B cell (primary cell): Measurements from ENCODE around the gene TGFBR3. TPM values are rescaled to one million over a fixed set of nuclear protein-coding genes. Genes with fewer than 3 reads are reported as not detected.

ENCODE experiments used
- ATAC-seq: fragments of 200-7000 bp; cut with Tn5 transposase; one replicate; pipeline ENCODE4 v1.10.0; 2021; ENCODE audit warnings: low read depth, mild to moderate bottlenecking, moderate number of reproducible peaks, moderate library complexity
- CTCF ChIA-PET: fragments of 350-600 bp; sonication (Branson Sonifier 250); formaldehyde crosslinking; loops from one replicate; lab custom pipeline; 2021; ENCODE audit warnings: antibody characterized with exemption, inconsistent platforms; lab: Charles Lee
- POLR2A ChIA-PET: fragments of 350-600 bp; sonication (Branson Sonifier 250); formaldehyde crosslinking; loops from one replicate; lab custom pipeline; 2021; ENCODE audit warnings: antibody characterized with exemption; lab: Charles Lee
- DNase-seq: peaks from one replicate; pipeline ENCODE4 v3.0.0; 2013
- H2AFZ ChIP-seq: 2 replicates; pipeline ENCODE4 v1.6.1; 2012; ENCODE audit warnings: mild to moderate bottlenecking, low read depth, low read length; ENCODE audit not compliant: insufficient read depth, poor library complexity, severe bottlenecking
- H3K27ac ChIP-seq, 2 donors: 1 replicate in 1 of 2; 2 replicates in 1 of 2; pipeline ENCODE4 v1.5.1; 2012 to 2013; ENCODE audit warnings: low read length in 2 of 2, mild to moderate bottlenecking in 2 of 2, moderate library complexity in 1 of 2
- H3K27me3 ChIP-seq, 4 experiments: fragments of 200-600 bp in 1 of 4; sonication (generic) in 1 of 4; replicated peaks in 1 of 4; 1 replicate in 2 of 4; 2 replicates in 2 of 4; pipeline versions ENCODE4 v1.6.1 to v1.7.0; 2013 to 2016; ENCODE audit warnings: low read length in 3 of 4, mild to moderate bottlenecking in 2 of 4, mixed read lengths in 1 of 4, moderate library complexity in 1 of 4; ENCODE audit not compliant: insufficient read depth in 4 of 4, control insufficient read depth in 3 of 4; ENCODE audit errors: control extremely low read depth in 1 of 4
- H3K36me3 ChIP-seq, 2 experiments: replicated peaks in 1 of 2; 1 replicate in 1 of 2; 2 replicates in 1 of 2; pipeline versions ENCODE4 v1.6.1 to v1.7.1; 2013; ENCODE audit warnings: low read length in 1 of 2; ENCODE audit not compliant: insufficient read depth in 2 of 2, control insufficient read depth in 1 of 2; ENCODE audit errors: control extremely low read depth in 1 of 2, extremely low read depth in 1 of 2
- H3K4me1 ChIP-seq, 2 donors: fragments of 200-600 bp in 1 of 2; sonication (generic) in 1 of 2; 1 replicate in 1 of 2; 2 replicates in 1 of 2; pipeline versions ENCODE4 v1.5.1 to v1.6.1; 2013 to 2017; ENCODE audit warnings: low read length in 2 of 2; ENCODE audit not compliant: control insufficient read depth in 2 of 2, insufficient read depth in 2 of 2
- H3K4me2 ChIP-seq: replicated peaks from 2 replicates; pipeline ENCODE3; 2012; ENCODE audit warnings: mild to moderate bottlenecking, low read depth, low read length; ENCODE audit not compliant: poor library complexity, severe bottlenecking
- H3K4me3 ChIP-seq, 5 experiments: fragments of 200-600 bp in 1 of 5; sonication (generic) in 1 of 5; 1 replicate in 3 of 5; 2 replicates in 2 of 5; pipeline versions ENCODE4 v1.5.1 to v1.7.0; 2011 to 2016; ENCODE audit warnings: low read length in 4 of 5, mild to moderate bottlenecking in 4 of 5, low read depth in 2 of 5, control low read depth in 1 of 5, moderate library complexity in 1 of 5; ENCODE audit not compliant: insufficient read depth in 1 of 5; ENCODE audit errors: control extremely low read depth in 1 of 5, extremely low read depth in 1 of 5
- H3K79me2 ChIP-seq: fragments of 200-600 bp; sonication (generic); one replicate; pipeline ENCODE4 v1.6.0; 2016; ENCODE audit warnings: low read length; ENCODE audit not compliant: control insufficient read depth, insufficient read depth
- H3K9ac ChIP-seq: fragments of 200-600 bp; sonication (generic); 2 replicates; pipeline ENCODE4 v1.6.1; 2017; ENCODE audit warnings: mild to moderate bottlenecking, low read length, moderate library complexity
- H3K9me3 ChIP-seq, 3 donors: one replicate each; pipeline versions ENCODE4 v1.6.1 to v1.7.1; 2013; ENCODE audit warnings: low read length in 2 of 3; ENCODE audit not compliant: control insufficient read depth in 2 of 3, insufficient read depth in 1 of 3; ENCODE audit errors: control extremely low read depth in 1 of 3
- H4K20me1 ChIP-seq: 2 replicates; pipeline ENCODE4 v1.6.0; 2012; ENCODE audit warnings: mild to moderate bottlenecking, low read length; ENCODE audit not compliant: insufficient read depth, control insufficient read depth, poor library complexity, severe bottlenecking
- H3K27ac Mint-ChIP-seq: one replicate; pipeline ENCODE4 v1.8.0; 2021; ENCODE audit warnings: mixed read lengths
- H3K27me3 Mint-ChIP-seq: one replicate; pipeline ENCODE4 v1.8.0; 2021; ENCODE audit warnings: mixed read lengths
- H3K4me1 Mint-ChIP-seq: one replicate; pipeline ENCODE4 v1.8.0; 2021; ENCODE audit warnings: mixed read lengths
- H3K4me3 Mint-ChIP-seq: one replicate; pipeline ENCODE4 v1.8.0; 2021; ENCODE audit warnings: mixed read lengths
- H3K9me3 Mint-ChIP-seq: one replicate; pipeline ENCODE4 v1.8.0; 2022; ENCODE audit warnings: mixed read lengths; ENCODE audit not compliant: insufficient read depth
- CTCF ChIP-seq: fragments of 200-600 bp; IDR thresholded peaks from one replicate; pipeline ENCODE4 v1.8.0; 2022; ENCODE audit warnings: antibody characterized with exemption, mild to moderate bottlenecking
- EZH2 ChIP-seq: IDR thresholded peaks from 2 replicates; pipeline ENCODE4 v1.6.1; 2012; ENCODE audit warnings: borderline replicate concordance, low read depth, mild to moderate bottlenecking, moderate library complexity, low read length; ENCODE audit not compliant: insufficient read depth, poor library complexity, severe bottlenecking
- WGBS: methylation state at CpG from one replicate; pipeline ENCODE4 v1.1.5; 2013; ENCODE audit warnings: missing lambda C conversion rate; ENCODE audit not compliant: insufficient coverage; 5-methylcytosine and 5-hydroxymethylcytosine counted together
- intact Hi-C: fragments of 100-400 bp; cut with micrococcal nuclease; formaldehyde crosslinking; loops from one replicate; pipeline ENCODE4 v1.10.0; 2022
- polyA plus RNA-seq: library from polyadenylated mRNA; depleted of rRNA; stranded (reverse); fragments of >200 nt; gene quantifications from 2 replicates; pipeline ENCODE4 v1.2.3, GENCODE V29; 2012
- total RNA-seq, 2 donors: library from RNA; stranded (reverse); fragments of 120-200 nt in 1 of 2; gene quantifications; 1 replicate in 1 of 2; 2 replicates in 1 of 2; pipeline versions ENCODE4 v1.2.3 to v1.2.4, GENCODE V29; 2013 to 2022

The TGFBR3 gene
- total and polyA plus RNA-seq, 2 donors (not counting 1 experiment from before 2014, with no cell fraction given): 0.10 to 0.12 TPM

DNA sequence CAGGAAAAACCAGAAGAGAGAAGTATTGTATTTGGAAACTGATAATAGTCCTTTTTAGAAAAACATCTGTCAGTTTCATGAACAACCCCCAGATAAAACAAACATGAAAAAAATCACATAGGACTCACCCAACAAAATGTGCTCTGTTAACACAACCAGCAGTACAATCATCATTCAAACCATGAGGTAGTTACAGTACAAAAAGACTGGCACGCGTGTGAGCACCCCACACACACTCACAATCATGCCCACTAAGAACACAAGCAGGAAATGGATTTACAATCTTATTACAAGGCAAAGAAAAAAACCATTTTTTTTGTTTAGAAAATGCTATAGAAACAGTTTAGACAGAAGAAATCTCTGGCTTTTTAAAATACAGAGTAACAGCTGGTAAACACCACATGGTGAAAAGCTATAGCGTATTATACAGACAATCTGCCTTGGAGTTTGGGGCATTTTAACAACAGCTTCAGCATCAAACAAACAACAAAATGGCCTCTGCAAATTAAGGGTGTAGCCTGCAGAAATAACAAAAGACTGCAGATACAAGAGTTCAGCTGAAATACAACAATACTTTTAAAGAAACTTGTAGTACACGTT, 205.3 kb downstream of the TGFBR3 start:
- H3K27me3 Mint-ChIP-seq: no peaks in the 10 kb centered on the region
- no peak overlapping the region for H3K27ac Mint-ChIP-seq
- peaks cover 5% of the 10 kb centered on the region for H3K4me1 Mint-ChIP-seq
- POLR2A ChIA-PET: no interaction called here
- H2AFZ ChIP-seq: no peak overlapping the region
- no peak overlapping the region for H3K9ac ChIP-seq
- WGBS: 100% methylated on average over 3 of the region's 4 CpGs
- no peaks in the 10 kb centered on the region for H4K20me1 ChIP-seq
- no peak for TF ChIP-seq CTCF
- no peak for TF ChIP-seq EZH2
- CTCF ChIA-PET: no interaction called here
- no peak overlapping the region for H3K4me3 ChIP-seq
- no peaks in the 10 kb centered on the region for H3K79me2 ChIP-seq
- no peaks in the 10 kb centered on the region for H3K27me3 ChIP-seq
- DNase-seq: no peak
- intact Hi-C loops: no loop called here
- no peaks in the 10 kb centered on the region for H3K9me3 Mint-ChIP-seq
- no peaks in the 10 kb centered on the region for H3K9me3 ChIP-seq
- no peaks in the 10 kb centered on the region for H3K36me3 ChIP-seq
- no peak overlapping the region for H3K27ac ChIP-seq
- no peaks in the 10 kb centered on the region for H3K4me1 ChIP-seq
- no peak overlapping the region for H3K4me3 Mint-ChIP-seq
- ATAC-seq: no peak
- H3K4me2 ChIP-seq: no peak overlapping the region

DNA sequence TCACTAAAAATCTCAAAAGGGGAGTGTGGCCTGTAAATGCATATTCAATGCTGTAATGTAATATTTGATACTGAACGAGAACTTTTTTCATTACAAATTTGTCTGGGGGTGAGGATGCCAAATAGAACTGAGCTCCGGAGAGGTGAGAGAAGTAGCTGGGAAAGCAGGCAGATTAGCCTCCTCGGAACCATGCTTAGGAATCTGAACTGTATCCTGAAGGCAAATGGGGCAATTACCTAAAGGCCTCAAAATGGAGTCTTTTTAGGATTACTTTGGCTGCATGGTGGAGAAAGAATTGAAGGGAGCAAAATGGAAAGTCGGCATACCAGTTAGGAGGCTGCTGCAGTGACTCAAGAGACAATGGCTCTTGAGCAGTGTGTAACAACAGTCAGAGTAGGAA, 206.5 kb downstream of the TGFBR3 start:
- H3K27ac Mint-ChIP-seq: no peak overlapping the region
- WGBS: 96% methylated on average over 2 of the region's 4 CpGs

More for the DNA sequence above, 206.5 kb downstream of the TGFBR3 start:
- DNase-seq (no peak), ATAC-seq (no peak)
- H3K4me1 Mint-ChIP-seq: peaks cover 2% of the 10 kb centered on the region
- Histone ChIP-seq H2AFZ (no peak overlapping the region), H3K36me3 (no peaks in the 10 kb centered on the region), H3K79me2 (no peaks in the 10 kb centered on the region), H3K27me3 (no peaks in the 10 kb centered on the region), H3K27ac (no peak overlapping the region), H4K20me1 (no peaks in the 10 kb centered on the region), H3K9me3 (no peaks in the 10 kb centered on the region), H3K4me3 (no peak overlapping the region), H3K4me2 (no peak overlapping the region), H3K4me1 (no peaks in the 10 kb centered on the region), H3K9ac (no peak overlapping the region)
- no peaks in the 10 kb centered on the region for H3K9me3 Mint-ChIP-seq
- CTCF ChIA-PET: no interaction called here
- no peaks in the 10 kb centered on the region for H3K27me3 Mint-ChIP-seq
- intact Hi-C loops: no loop called here
- H3K4me3 Mint-ChIP-seq: no peak overlapping the region
- POLR2A ChIA-PET: no interaction called here
- TF ChIP-seq EZH2 (no peak), CTCF (no peak)
